NB4 (cell line): ENCODE data around the gene BOC.
A peak's percentile ranks its signal among the peaks of the same experiment; 100 is the strongest.

Experiments used
- DNase-seq: peaks from one replicate; pipeline ENCODE4 v3.0.0; 2010; ENCODE audit warnings: low read depth
- H3K4me3 ChIP-seq: one replicate; pipeline ENCODE4 v1.5.1; 2011; ENCODE audit warnings: mild to moderate bottlenecking, low read depth, low read length, moderate library complexity
- CTCF ChIP-seq: IDR thresholded peaks from one replicate; pipeline ENCODE4 v1.5.1; 2012; ENCODE audit warnings: low read depth, low read length
- MAX ChIP-seq: IDR thresholded peaks from 2 replicates; pipeline ENCODE4 v1.6.1; 2011; ENCODE audit warnings: low read depth, low read length
- MYC ChIP-seq: IDR thresholded peaks from 2 replicates; pipeline ENCODE4 v1.6.1; 2011; ENCODE audit warnings: low read depth, low read length
- POLR2A ChIP-seq: IDR thresholded peaks from 2 replicates; pipeline ENCODE4 v1.6.1; 2011; ENCODE audit warnings: mild to moderate bottlenecking; ENCODE audit not compliant: insufficient read length; ENCODE audit errors: extremely low read depth

The BOC gene

GRCh38 chr3:113241292-113242095 lies 30.1 kb downstream of the BOC start:
- TF ChIP-seq CTCF (no peak), MAX (no peak), MYC (no peak), POLR2A (no peak)
- H3K4me3 ChIP-seq, result peak overlapping the region; percentile 6
- peak; percentile 71 for DNase-seq

- DNase-seq, result peak; percentile 86
- H3K4me3 ChIP-seq, result peak overlapping the region; percentile 6
- no peak for TF ChIP-seq MYC
- no peak for TF ChIP-seq POLR2A
- no peak for TF ChIP-seq CTCF
- no peak for TF ChIP-seq MAX
Observed at GRCh38 chr3:113242096-113242581, 30.8 kb downstream of the BOC start.

GRCh38 chr3:113243071-113243470 lies 31.7 kb downstream of the BOC start:
- no peak for TF ChIP-seq POLR2A
- TF ChIP-seq MYC, result no peak
- TF ChIP-seq MAX, result no peak
- TF ChIP-seq CTCF, result no peak
- H3K4me3 ChIP-seq, result no peak overlapping the region
- DNase-seq, result no peak

GRCh38 chr3:113243846-113244245 lies 32.5 kb downstream of the BOC start:
- no peak for DNase-seq
- H3K4me3 ChIP-seq, result no peak overlapping the region
- TF ChIP-seq POLR2A (no peak), CTCF (no peak), MAX (no peak), MYC (no peak)

- no peak overlapping the region for H3K4me3 ChIP-seq
- TF ChIP-seq CTCF (no peak), MAX (no peak), POLR2A (no peak), MYC (no peak)
- DNase-seq, result peak; percentile 79
Observed at GRCh38 chr3:113245761-113246161, 34.4 kb downstream of the BOC start.
